ENCODE results near the gene MRPL32.

GRCh38 chr7:42978496-42978895 lies 46.3 kb downstream of the MRPL32 start:
- no peak for TF ChIP-seq CTCF (IDR thresholded peaks at IDR 0.05)
- no peak for TF ChIP-seq POLR2A (IDR thresholded peaks at IDR 0.05)
